ENCODE results near the gene PDX1. TPM values are rescaled to one million over a fixed set of nuclear protein-coding genes. Genes with fewer than 3 reads are reported as not detected.

Gene PDX1
- total RNA-seq, 8 experiments from 2014 or later, result 0.10 to 0.71 (median 0.22) TPM; not detected in 4

GRCh38 chr13:27964741-27965323 is 45.0 kb downstream of the PDX1 start:
- peaks cover 3 to 6% of the 10 kb centered on the region in 2 donors for H3K4me1 ChIP-seq (replicated peaks in 1 of 2)
- H3K4me3 ChIP-seq, result no peak overlapping the region
- in situ Hi-C loops (cut with MboI; ENCODE audit: low pct_unique_long_range_greater_than_20kb in 2 of 9, low sequenced_read_pairs in 9 of 9, unreplicated experiment in 9 of 9), result loop anchor here in 1 of 9 experiments (25.0 kb wide), 1 partner anchor 128 kb away; no protein-coding TSS in a partner anchor
- H3K27ac ChIP-seq, result no peak overlapping the region
- WGBS, 10 experiments, result 4 to 51% (median 20%) methylated on average over 2 to 15 of the region's 15 CpGs; no CpG with 5 or more reads in 2 of the 10 experiments
- ATAC-seq (replicated peaks in 6 of 8), result no peak

GRCh38 chr13:27965343-27965739 is 45.5 kb downstream of the PDX1 start:
- no peak for ATAC-seq (replicated peaks in 6 of 8)
- in situ Hi-C loops (cut with MboI; ENCODE audit: low pct_unique_long_range_greater_than_20kb in 2 of 9, low sequenced_read_pairs in 9 of 9, unreplicated experiment in 9 of 9), result loop anchor here in 1 of 9 experiments (25.0 kb wide), 1 partner anchor 128 kb away; no protein-coding TSS in a partner anchor
- 9 to 60% (median 21%) methylated on average over 1 to 7 of the region's 7 CpGs; no CpG with 5 or more reads in 2 of the 10 experiments for WGBS, 10 experiments
- Histone ChIP-seq H3K4me3 (no peak overlapping the region), H3K27ac (no peak overlapping the region), H3K4me1 (replicated peaks in 1 of 2) (peaks cover 3% of the 10 kb centered on the region in 2 donors)

- no peak overlapping the region for H3K27ac ChIP-seq
- 0 to 42% (median 4%) methylated on average over 2 to 16 of the region's 45 CpGs; no CpG with 5 or more reads in 1 of the 10 experiments for WGBS, 10 experiments
- no peak overlapping the region for H3K4me3 ChIP-seq
- no peak for ATAC-seq (replicated peaks in 6 of 8)
- in situ Hi-C loops (cut with MboI; ENCODE audit: low pct_unique_long_range_greater_than_20kb in 2 of 9, low sequenced_read_pairs in 9 of 9, unreplicated experiment in 9 of 9), result loop anchor here in 1 of 9 experiments (25.0 kb wide), 1 partner anchor 129 kb away; no protein-coding TSS in a partner anchor
- H3K4me1 ChIP-seq (replicated peaks in 1 of 2), result peaks cover 0 to 3% of the 10 kb centered on the region in 2 donors
Observed at GRCh38 chr13:27965740-27966640, 46.2 kb downstream of the PDX1 start.

GRCh38 chr13:27966641-27967202 is 46.9 kb downstream of the PDX1 start:
- in situ Hi-C loops (cut with MboI; ENCODE audit: low pct_unique_long_range_greater_than_20kb in 2 of 9, low sequenced_read_pairs in 9 of 9, unreplicated experiment in 9 of 9), result loop anchor here in 1 of 9 experiments (25.0 kb wide), 1 partner anchor 129 kb away; no protein-coding TSS in a partner anchor
- peaks cover 0 to 3% of the 10 kb centered on the region in 2 donors for H3K4me1 ChIP-seq (replicated peaks in 1 of 2)
- ATAC-seq (replicated peaks in 6 of 8), result no peak
- no peak overlapping the region for H3K4me3 ChIP-seq
- 0 to 17% (median 3%) methylated on average over 1 to 3 of the region's 38 CpGs; no CpG with 5 or more reads in 6 of the 10 experiments for WGBS, 10 experiments
- no peak overlapping the region for H3K27ac ChIP-seq

- WGBS, 10 experiments, result 0 to 24% (median 8%) methylated on average over 2 to 13 of the region's 18 CpGs; no CpG with 5 or more reads in 3 of the 10 experiments
- in situ Hi-C loops (cut with MboI; ENCODE audit: low pct_unique_long_range_greater_than_20kb in 2 of 9, low sequenced_read_pairs in 9 of 9, unreplicated experiment in 9 of 9), result loop anchor here in 1 of 9 experiments (25.0 kb wide), 1 partner anchor 130 kb away; no protein-coding TSS in a partner anchor
- H3K4me3 ChIP-seq, result no peak overlapping the region
Observed at GRCh38 chr13:27967203-27967735, 47.5 kb downstream of the PDX1 start.

GRCh38 chr13:27967736-27968315 is 48.0 kb downstream of the PDX1 start:
- WGBS, 10 experiments, result 0 to 10% (median 1%) methylated on average over 2 to 21 of the region's 33 CpGs; no CpG with 5 or more reads in 4 of the 10 experiments
- no peak overlapping the region for H3K4me3 ChIP-seq
- H3K4me1 ChIP-seq (replicated peaks in 1 of 2), result peaks cover 0 to 3% of the 10 kb centered on the region in 2 donors
- H3K27ac ChIP-seq, result no peak overlapping the region
- in situ Hi-C loops (cut with MboI; ENCODE audit: low pct_unique_long_range_greater_than_20kb in 2 of 9, low sequenced_read_pairs in 9 of 9, unreplicated experiment in 9 of 9), result loop anchor here in 1 of 9 experiments (25.0 kb wide), 1 partner anchor 131 kb away; no protein-coding TSS in a partner anchor
- ATAC-seq (replicated peaks in 6 of 8), result peak in 1 of 8 experiments; percentile 28

More at GRCh38 chr13:27967203-27967735, 47.5 kb downstream of the PDX1 start:
- no peak for ATAC-seq (replicated peaks in 6 of 8)
- peaks cover 0 to 3% of the 10 kb centered on the region in 2 donors for H3K4me1 ChIP-seq (replicated peaks in 1 of 2)
- no peak overlapping the region for H3K27ac ChIP-seq

GRCh38 chr13:27968316-27969081 is 48.7 kb downstream of the PDX1 start:
- Histone ChIP-seq H3K27ac (no peak overlapping the region), H3K4me3 (peak overlapping the region in 4 of 5 donors; percentile 4 to 17 (median 14)), H3K4me1 (replicated peaks in 1 of 2) (peaks cover 0 to 3% of the 10 kb centered on the region in 2 donors)
- whole genome bisulfite sequencing, 10 experiments, result 0 to 5% (median 2%) methylated on average over 2 to 6 of the region's 86 CpGs; no CpG with 5 or more reads in 6 of the 10 experiments
- peak in 6 of 8 experiments; percentile 38 to 87 (median 74) for ATAC-seq (replicated peaks in 6 of 8)
- in situ Hi-C loops (cut with MboI; ENCODE audit: low pct_unique_long_range_greater_than_20kb in 2 of 9, low sequenced_read_pairs in 9 of 9, unreplicated experiment in 9 of 9), result loop anchor here in 1 of 9 experiments (25.0 kb wide), 1 partner anchor 131 kb away; no protein-coding TSS in a partner anchor

GRCh38 chr13:27969082-27969865 is 49.5 kb downstream of the PDX1 start, which contains the start of gene CDX2:
TSS of gene CDX2 (minus strand) at chr13:27969315. CDS start at chr13:27969006, 309 bp downstream.
- H3K4me1 ChIP-seq (replicated peaks in 1 of 2), result peaks cover 0 to 3% of the 10 kb centered on the region in 2 donors
- H3K4me3 ChIP-seq, result peak within 1 kb of the TSS in 4 of 5 donors; percentile 4 to 17 (median 14)
- in situ Hi-C loops (cut with MboI; ENCODE audit: low pct_unique_long_range_greater_than_20kb in 2 of 9, low sequenced_read_pairs in 9 of 9, unreplicated experiment in 9 of 9), result loop anchor here in 1 of 9 experiments (25.0 kb wide), 1 partner anchor 132 kb away; no protein-coding TSS in a partner anchor
- ATAC-seq (replicated peaks in 6 of 8), result peak in 5 of 8 experiments; percentile 40 to 74 (median 57)
- WGBS, 10 experiments, result 0 to 38% (median 6%) methylated on average over 1 to 17 of the region's 34 CpGs; no CpG with 5 or more reads in 1 of the 10 experiments
- no peak within 1 kb of the TSS for H3K27ac ChIP-seq

GRCh38 chr13:27969866-27970229 is 50.0 kb downstream of the PDX1 start:
- Histone ChIP-seq H3K4me3 (no peak overlapping the region), H3K4me1 (replicated peaks in 1 of 2) (peaks cover 0 to 3% of the 10 kb centered on the region in 2 donors), H3K27ac (no peak overlapping the region)
- in situ Hi-C loops (cut with MboI; ENCODE audit: low pct_unique_long_range_greater_than_20kb in 2 of 9, low sequenced_read_pairs in 9 of 9, unreplicated experiment in 9 of 9), result loop anchor here in 2 of 9 experiments (10.0 to 25.0 kb wide), 2 partner anchors 133 to 605 kb away; no protein-coding TSS in a partner anchor
- WGBS, 10 experiments, result 0 to 36% (median 17%) methylated on average over 1 to 7 of the region's 7 CpGs; no CpG with 5 or more reads in 1 of the 10 experiments
- ATAC-seq (replicated peaks in 6 of 8), result no peak

- peaks cover 0 to 3% of the 10 kb centered on the region in 2 donors for H3K4me1 ChIP-seq (replicated peaks in 1 of 2)
- no peak for ATAC-seq (replicated peaks in 6 of 8)
- in situ Hi-C loops (cut with MboI; ENCODE audit: low pct_unique_long_range_greater_than_20kb in 2 of 9, low sequenced_read_pairs in 9 of 9, unreplicated experiment in 9 of 9), result loop anchor here in 2 of 9 experiments (10.0 to 25.0 kb wide), 2 partner anchors 133 to 606 kb away; no protein-coding TSS in a partner anchor
- 0 to 23% (median 7%) methylated on average over 1 to 35 of the region's 53 CpGs; no CpG with 5 or more reads in 2 of the 10 experiments for WGBS, 10 experiments
- no peak overlapping the region for H3K4me3 ChIP-seq
- H3K27ac ChIP-seq, result no peak overlapping the region
Observed at GRCh38 chr13:27970382-27971235, 50.8 kb downstream of the PDX1 start.
